Heart right ventricle (tissue), 16 donors: ENCODE results near the gene WDFY4. TPM values are rescaled to one million over a fixed set of nuclear protein-coding genes. Genes with fewer than 3 reads are reported as not detected.

Experiments used
- ATAC-seq, 8 donors: fragments of 200-7000 bp; cut with Tn5 transposase; one replicate each; pipeline ENCODE4 v1.9.1; 2020; ENCODE audit warnings: mild to moderate bottlenecking in 8 of 8, moderate library complexity in 8 of 8, moderate number of reproducible peaks in 1 of 8
- DNase-seq, 2 donors: peaks; one replicate each; pipeline ENCODE4 v3.0.0-alpha.2; 2020
- H3K27ac ChIP-seq, 10 donors: fragments of 200-600 bp; sonication (generic) in 2 of 10; one replicate each; pipeline versions ENCODE4 v1.5.0 to v1.8.0; 2020 to 2022; ENCODE audit warnings: mild to moderate bottlenecking in 3 of 10
- H3K27me3 ChIP-seq, 7 donors: fragments of 200-600 bp; one replicate each; pipeline ENCODE4 v1.8.0; 2021 to 2022; ENCODE audit warnings: mild to moderate bottlenecking in 2 of 7
- H3K36me3 ChIP-seq, 9 donors: fragments of 200-600 bp; sonication (generic) in 1 of 9; one replicate each; pipeline versions ENCODE4 v1.5.0 to v1.8.0; 2020 to 2022; ENCODE audit warnings: mild to moderate bottlenecking in 2 of 9
- H3K4me1 ChIP-seq, 9 donors: fragments of 200-600 bp; sonication (generic) in 1 of 9; one replicate each; pipeline versions ENCODE4 v1.5.0 to v1.8.0; 2020 to 2022; ENCODE audit warnings: mild to moderate bottlenecking in 4 of 9
- H3K4me3 ChIP-seq, 10 donors: fragments of 200-600 bp; sonication (generic) in 2 of 10; one replicate each; pipeline versions ENCODE4 v1.5.0 to v1.8.0; 2020 to 2022; ENCODE audit warnings: mild to moderate bottlenecking in 7 of 10, moderate library complexity in 2 of 10
- H3K9me3 ChIP-seq, 11 donors: fragments of 200-600 bp in 10 of 11; sonication (generic) in 2 of 11; one replicate each; pipeline versions ENCODE4 v1.5.0 to v1.8.0; 2013 to 2022; ENCODE audit warnings: mild to moderate bottlenecking in 2 of 11, control low read depth in 1 of 11, moderate library complexity in 1 of 11
- WGBS, 2 donors: extraction: QIAGEN DNeasy Blood & Tissue Kit; methylation state at CpG; one replicate each; pipeline ENCODE4 v1.1.7; 2013; ENCODE audit warnings: inconsistent platforms in 1 of 2; 5-methylcytosine and 5-hydroxymethylcytosine counted together
- intact Hi-C, 10 donors: fragments of 100-400 bp; cut with DNase I; formaldehyde crosslinking; loops; one replicate each; pipeline versions ENCODE4 v1.11.1 to v1.14.2; 2022
- long read RNA-seq, 3 donors: library from polyadenylated mRNA; unstranded; transcript quantifications; one replicate each; pipeline ENCODE4 v2.0.0, GENCODE V29; 2020 to 2021
- polyA plus RNA-seq, 2 donors: library from polyadenylated mRNA; stranded (reverse); fragments of 200-250 nt; gene quantifications; one replicate each; pipeline ENCODE4 v1.2.3, GENCODE V29; 2013
- total RNA-seq, 10 donors: library from RNA; stranded (reverse); fragmentation: NEBNext Ultra II Directional in 3 of 10; extraction: Animal tissue kit (Norgen Biotek cat#: 25700) in 3 of 10; gene quantifications; one replicate each; pipeline versions ENCODE4 v1.2.1 to v1.2.4, GENCODE V29; 2021 to 2023
- TF ChIP-seq, protein P1 (sequence below), 9 donors: fragments of 200-600 bp; sonication (generic) in 2 of 9; IDR thresholded peaks; one replicate each; pipeline versions ENCODE4 v1.5.0 to v1.8.0; 2021 to 2022; ENCODE audit warnings: antibody characterized with exemption in 9 of 9, mild to moderate bottlenecking in 5 of 9, moderate library complexity in 1 of 9
- donor health status: Arrhythmogenic right ventricular cardiomyopathy.
- donor health status: ischemic (EF 13 %, LVEDD 7.1; RV severe dilation, severe dysfunction).
- donor health status: healthy with polysubstance abuse.
- donor health status: DM: no; HTN: yes; CAD: no.
- donor health status: DM: no; HTN: no; CAD: no.
- donor health status: ischemic (EF 25% LVEDD 6.9; RV normal size, moderate dysfunction).
- donor health status: ischemic (EF 25% LVEDD 5.7; RV mildly dilated, moderate dysfunction).
- donor health status: healthy.
- donor health status: DM: yes; HTN: yes; CAD: no.
- donor health status: Ischemic cardiomyopathy.
- donor health status: ischemic (EF 35%, LVEDD 5.7; RV mildly dilated, moderate dysfunction).
- donor health status: nonischemic (EF 11% LVEDD 7.7; RV severe dilation, severe dysfunction).
- donor health status: DM: yes; HTN: yes; CAD: no.
- donor health status: PGD.
- donor health status: ischemic (EF 29% LVEDD 5.4; RV normal size, mild dysfunction).
- donor health status: nonischemic (EF 23%, LVEDD 6.1; RV moderate dilation, normal function).

Gene WDFY4, protein sequence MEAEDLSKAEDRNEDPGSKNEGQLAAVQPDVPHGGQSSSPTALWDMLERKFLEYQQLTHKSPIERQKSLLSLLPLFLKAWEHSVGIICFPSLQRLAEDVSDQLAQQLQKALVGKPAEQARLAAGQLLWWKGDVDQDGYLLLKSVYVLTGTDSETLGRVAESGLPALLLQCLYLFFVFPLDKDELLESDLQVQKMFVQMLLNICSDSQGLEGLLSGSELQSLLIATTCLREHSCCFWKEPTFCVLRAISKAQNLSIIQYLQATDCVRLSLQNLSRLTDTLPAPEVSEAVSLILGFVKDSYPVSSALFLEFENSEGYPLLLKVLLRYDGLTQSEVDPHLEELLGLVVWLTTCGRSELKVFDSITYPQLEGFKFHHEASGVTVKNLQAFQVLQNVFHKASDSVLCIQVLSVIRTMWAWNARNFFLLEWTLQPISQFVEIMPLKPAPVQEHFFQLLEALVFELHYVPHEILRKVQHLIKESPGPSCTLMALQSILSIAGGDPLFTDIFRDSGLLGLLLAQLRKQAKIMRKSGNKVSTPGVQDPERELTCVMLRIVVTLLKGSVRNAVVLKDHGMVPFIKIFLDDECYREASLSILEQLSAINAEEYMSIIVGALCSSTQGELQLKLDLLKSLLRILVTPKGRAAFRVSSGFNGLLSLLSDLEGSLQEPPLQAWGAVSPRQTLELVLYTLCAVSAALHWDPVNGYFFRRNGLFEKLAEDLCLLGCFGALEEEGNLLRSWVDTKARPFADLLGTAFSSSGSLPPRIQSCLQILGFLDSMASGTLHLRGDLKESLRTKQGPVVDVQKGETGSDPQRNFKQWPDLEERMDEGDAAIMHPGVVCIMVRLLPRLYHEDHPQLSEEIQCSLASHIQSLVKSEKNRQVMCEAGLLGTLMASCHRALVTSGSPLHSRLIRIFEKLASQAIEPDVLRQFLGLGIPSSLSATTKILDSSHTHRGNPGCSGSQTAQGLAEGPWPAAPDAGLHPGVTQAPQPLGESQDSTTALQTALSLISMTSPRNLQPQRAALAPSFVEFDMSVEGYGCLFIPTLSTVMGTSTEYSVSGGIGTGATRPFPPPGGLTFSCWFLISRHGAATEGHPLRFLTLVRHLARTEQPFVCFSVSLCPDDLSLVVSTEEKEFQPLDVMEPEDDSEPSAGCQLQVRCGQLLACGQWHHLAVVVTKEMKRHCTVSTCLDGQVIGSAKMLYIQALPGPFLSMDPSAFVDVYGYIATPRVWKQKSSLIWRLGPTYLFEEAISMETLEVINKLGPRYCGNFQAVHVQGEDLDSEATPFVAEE (N-terminal part only)
- total RNA-seq (1 to 10 TPM in 5 of 10 donors, under 1 TPM in 5; 0.66 to 7.4 (median 1.0) TPM), polyA plus RNA-seq (under 1 TPM; 0.59 to 0.83 TPM)
- long read RNA-seq, donor 1: 0 reads
- long read RNA-seq, donor 2: 0 reads
- long read RNA-seq, donor 3: 0 reads

DNA sequence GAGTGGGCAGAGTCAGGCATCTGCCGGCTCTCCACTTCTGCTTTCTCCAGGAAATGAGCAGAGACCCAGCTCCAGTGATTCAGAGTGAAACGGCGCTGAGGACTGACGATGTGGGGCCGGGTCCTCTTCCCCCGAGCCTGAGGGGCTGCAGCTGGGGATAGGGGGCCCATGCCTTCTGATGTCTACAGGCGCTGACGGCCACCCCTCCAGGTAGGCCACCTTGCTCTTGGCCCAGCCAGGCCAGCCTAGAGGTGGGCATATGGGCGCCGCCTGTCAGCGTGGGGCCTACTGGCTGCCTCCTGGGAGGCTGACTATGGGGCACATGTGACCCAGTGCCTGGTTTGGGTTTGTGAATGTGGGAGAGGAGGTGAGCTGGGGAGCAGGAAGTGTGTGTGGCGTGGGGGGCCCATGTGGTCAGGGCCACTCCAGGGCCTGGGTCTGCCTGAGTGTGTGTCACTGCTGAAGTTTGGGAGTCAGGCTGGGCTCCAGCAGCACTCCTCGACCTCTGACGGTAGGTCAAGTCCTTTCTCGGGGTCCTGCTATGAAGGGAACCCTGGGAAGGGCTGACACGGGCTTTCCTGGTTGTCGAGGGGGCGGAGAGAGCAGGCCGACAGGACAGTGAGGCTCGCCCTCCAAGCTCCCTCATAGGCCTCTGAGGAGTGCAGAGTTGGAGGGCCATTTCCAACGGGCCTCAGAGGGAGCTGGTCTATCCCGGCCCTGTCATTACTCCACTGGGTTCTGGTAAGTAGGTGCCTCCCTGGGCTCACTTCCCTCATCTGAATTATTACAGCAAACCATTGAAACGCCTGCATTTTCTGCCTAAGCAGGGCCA, at the start of gene WDFY4:
WDFY4 (plus strand) TSS at position 82 of the 832 bp plus-strand sequence. CDS start 24,860 bp downstream, outside the sequence.
- TF ChIP-seq, protein P1, sequence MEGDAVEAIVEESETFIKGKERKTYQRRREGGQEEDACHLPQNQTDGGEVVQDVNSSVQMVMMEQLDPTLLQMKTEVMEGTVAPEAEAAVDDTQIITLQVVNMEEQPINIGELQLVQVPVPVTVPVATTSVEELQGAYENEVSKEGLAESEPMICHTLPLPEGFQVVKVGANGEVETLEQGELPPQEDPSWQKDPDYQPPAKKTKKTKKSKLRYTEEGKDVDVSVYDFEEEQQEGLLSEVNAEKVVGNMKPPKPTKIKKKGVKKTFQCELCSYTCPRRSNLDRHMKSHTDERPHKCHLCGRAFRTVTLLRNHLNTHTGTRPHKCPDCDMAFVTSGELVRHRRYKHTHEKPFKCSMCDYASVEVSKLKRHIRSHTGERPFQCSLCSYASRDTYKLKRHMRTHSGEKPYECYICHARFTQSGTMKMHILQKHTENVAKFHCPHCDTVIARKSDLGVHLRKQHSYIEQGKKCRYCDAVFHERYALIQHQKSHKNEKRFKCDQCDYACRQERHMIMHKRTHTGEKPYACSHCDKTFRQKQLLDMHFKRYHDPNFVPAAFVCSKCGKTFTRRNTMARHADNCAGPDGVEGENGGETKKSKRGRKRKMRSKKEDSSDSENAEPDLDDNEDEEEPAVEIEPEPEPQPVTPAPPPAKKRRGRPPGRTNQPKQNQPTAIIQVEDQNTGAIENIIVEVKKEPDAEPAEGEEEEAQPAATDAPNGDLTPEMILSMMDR (IDR thresholded peaks at IDR 0.05): no peak
- Histone ChIP-seq H3K36me3 (no peaks in the 10 kb centered on the region), H3K27me3 (no peaks in the 10 kb centered on the region), H3K4me3 (peak within 1 kb of the TSS in 7 of 10 donors; percentile 7 to 50 (median 27)), H3K4me1 (peaks cover 0 to 10% (median 0%) of the 10 kb centered on the region in 9 donors), H3K9me3 (peaks cover 0 to 16% (median 0%) of the 10 kb centered on the region in 11 donors), H3K27ac (peak within 1 kb of the TSS in 6 of 10 donors; percentile 16 to 92 (median 56))
- WGBS, 2 donors: 85 to 86% methylated on average over 23 of the region's 23 CpGs
- ATAC-seq (peak; percentile 12 to 85 (median 76)), DNase-seq (no peak)
- intact Hi-C loops: no loop called here

DNA sequence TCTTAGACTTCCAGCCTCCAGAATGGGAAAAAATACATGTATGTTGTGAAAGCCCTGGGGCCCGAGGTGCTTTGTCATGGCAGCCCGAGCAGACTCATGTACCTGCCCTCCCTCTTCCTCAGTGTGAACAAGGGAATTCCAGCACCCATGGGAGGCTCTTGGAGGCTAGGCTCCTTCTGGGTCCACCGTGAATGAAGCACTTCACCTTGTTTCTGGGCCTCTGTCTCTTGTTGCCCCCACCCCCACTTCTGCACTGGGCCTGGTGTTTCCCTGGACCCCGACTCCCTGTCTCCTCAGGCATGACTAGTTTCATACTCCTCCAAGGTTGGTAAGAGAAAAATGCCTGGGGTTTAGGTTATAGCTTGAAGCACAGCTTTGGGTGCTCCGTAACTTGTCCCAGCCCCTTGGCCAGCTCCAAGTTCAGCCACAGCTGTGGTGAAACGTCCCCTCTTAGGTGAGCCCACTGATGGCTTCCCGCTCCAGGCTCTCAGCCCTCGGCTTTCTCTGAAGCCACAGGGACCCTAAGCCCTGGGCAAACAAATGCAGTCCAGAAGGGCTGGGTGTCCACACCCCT, 49.6 kb upstream of the WDFY4 start:
- no peak overlapping the region for H3K4me3 ChIP-seq
- H3K9me3 ChIP-seq: peaks cover 0 to 6% (median under 1%) of the 10 kb centered on the region in 11 donors
- peak overlapping the region in 6 of 10 donors; percentile 9 to 82 (median 28) for H3K27ac ChIP-seq
- intact Hi-C loops: no loop called here
- ATAC-seq (no peak), DNase-seq (no peak)
- no peaks in the 10 kb centered on the region for H3K27me3 ChIP-seq
- TF ChIP-seq, protein P1 (IDR thresholded peaks at IDR 0.05): no peak
- no peaks in the 10 kb centered on the region for H3K36me3 ChIP-seq
- H3K4me1 ChIP-seq: peaks cover 0 to 63% (median 14%) of the 10 kb centered on the region in 9 donors
- 84 to 85% methylated on average over 8 of the region's 8 CpGs for WGBS, 2 donors

DNA sequence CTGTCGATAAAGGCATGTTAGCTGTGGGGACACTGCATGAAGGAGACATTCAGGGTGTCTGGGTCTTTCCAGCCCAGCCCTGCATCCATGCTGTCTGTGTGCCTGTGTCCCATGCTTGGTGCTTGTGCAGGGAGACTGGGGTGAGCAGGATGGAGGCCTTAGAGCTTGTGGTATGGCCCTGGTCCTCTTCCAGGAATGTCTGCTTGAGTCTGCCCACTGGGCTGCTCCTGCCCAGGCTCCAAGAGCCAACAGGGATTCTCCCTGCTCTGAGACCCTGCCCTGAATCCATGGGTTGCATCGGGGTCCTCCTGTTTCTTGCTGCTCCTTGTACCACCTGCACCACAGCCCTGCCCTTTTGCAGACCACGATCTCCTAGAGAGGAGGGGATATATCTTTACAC, 48.4 kb upstream of the WDFY4 start:
- ATAC-seq: no peak
- no peak for DNase-seq
- TF ChIP-seq, protein P1 (IDR thresholded peaks at IDR 0.05): no peak
- 62 to 69% methylated on average over 3 of the region's 3 CpGs for WGBS, 2 donors
- no peak overlapping the region for H3K4me3 ChIP-seq
- intact Hi-C loops: no loop called here
- H3K36me3 ChIP-seq: no peaks in the 10 kb centered on the region
- peaks cover 0 to 64% (median 14%) of the 10 kb centered on the region in 9 donors for H3K4me1 ChIP-seq
- H3K27ac ChIP-seq: no peak overlapping the region
- peaks cover 0 to 17% (median 11%) of the 10 kb centered on the region in 11 donors for H3K9me3 ChIP-seq
- H3K27me3 ChIP-seq: no peaks in the 10 kb centered on the region
